NB4 (cell line): ENCODE results near the gene CETP.

Experiments used
- DNase-seq: peaks from one replicate; pipeline ENCODE4 v3.0.0; 2010; ENCODE audit warnings: low read depth
- H3K4me3 ChIP-seq: one replicate; pipeline ENCODE4 v1.5.1; 2011; ENCODE audit warnings: mild to moderate bottlenecking, low read depth, low read length, moderate library complexity
- CTCF ChIP-seq: IDR thresholded peaks from one replicate; pipeline ENCODE4 v1.5.1; 2012; ENCODE audit warnings: low read depth, low read length
- MAX ChIP-seq: IDR thresholded peaks from 2 replicates; pipeline ENCODE4 v1.6.1; 2011; ENCODE audit warnings: low read depth, low read length
- MYC ChIP-seq: IDR thresholded peaks from 2 replicates; pipeline ENCODE4 v1.6.1; 2011; ENCODE audit warnings: low read depth, low read length
- POLR2A ChIP-seq: IDR thresholded peaks from 2 replicates; pipeline ENCODE4 v1.6.1; 2011; ENCODE audit warnings: mild to moderate bottlenecking; ENCODE audit not compliant: insufficient read length; ENCODE audit errors: extremely low read depth

CETP gene

GRCh38 chr16:56945847-56946527 lies 15.8 kb upstream of the CETP start:
- no peak overlapping the region for H3K4me3 ChIP-seq
- DNase-seq = no peak
- no peak for TF ChIP-seq CTCF
- TF ChIP-seq POLR2A = no peak
- no peak for TF ChIP-seq MYC
- TF ChIP-seq MAX = no peak

- no peak overlapping the region for H3K4me3 ChIP-seq
- DNase-seq = no peak
- TF ChIP-seq MYC (no peak), MAX (no peak), POLR2A (no peak), CTCF (no peak)
These were observed 14.8 kb upstream of the CETP start for GRCh38 chr16:56946767-56947603.

GRCh38 chr16:56947604-56947995 lies 14.2 kb upstream of the CETP start:
- no peak overlapping the region for H3K4me3 ChIP-seq
- TF ChIP-seq POLR2A (no peak), MAX (no peak), MYC (no peak), CTCF (no peak)
- no peak for DNase-seq

GRCh38 chr16:56948234-56948633 lies 13.5 kb upstream of the CETP start:
- H3K4me3 ChIP-seq = no peak overlapping the region
- no peak for DNase-seq
- TF ChIP-seq MAX (no peak), MYC (no peak), CTCF (no peak), POLR2A (no peak)

GRCh38 chr16:56950051-56950450 lies 11.7 kb upstream of the CETP start:
- no peak overlapping the region for H3K4me3 ChIP-seq
- TF ChIP-seq MAX (no peak), POLR2A (no peak)
- DNase-seq = no peak

- no peak for DNase-seq
- TF ChIP-seq POLR2A (no peak), MAX (no peak), MYC (no peak), CTCF (no peak)
- no peak overlapping the region for H3K4me3 ChIP-seq
These were observed 11.3 kb upstream of the CETP start for GRCh38 chr16:56950455-56950854.
